HUES64 (cell line): ENCODE data around the gene SEL1L3.

Experiments
- H3K27ac ChIP-seq: 2 replicates; pipeline ENCODE4 v1.7.0; 2013; ENCODE audit warnings: low read depth, low read length, inconsistent platforms
- H3K27me3 ChIP-seq: 2 replicates; pipeline ENCODE4 v1.6.1; 2013; ENCODE audit warnings: mild to moderate bottlenecking, low read length; ENCODE audit not compliant: insufficient read depth
- H3K36me3 ChIP-seq: 2 replicates; pipeline ENCODE4 v1.6.1; 2013; ENCODE audit warnings: mild to moderate bottlenecking, low read length; ENCODE audit not compliant: insufficient read depth
- H3K4me1 ChIP-seq: 2 replicates; pipeline ENCODE4 v1.6.1; 2013; ENCODE audit warnings: mild to moderate bottlenecking, low read length, moderate library complexity; ENCODE audit not compliant: insufficient read depth
- H3K4me3 ChIP-seq: 2 replicates; pipeline ENCODE4 v1.5.1; 2013; ENCODE audit warnings: mild to moderate bottlenecking, low read length, moderate library complexity
- H3K9ac ChIP-seq: 2 replicates; pipeline ENCODE4 v1.6.1; 2013; ENCODE audit warnings: mild to moderate bottlenecking, low read depth, low read length
- H3K9me3 ChIP-seq: 2 replicates; pipeline ENCODE4 v1.6.1; 2013; ENCODE audit warnings: low read depth, low read length; ENCODE audit not compliant: insufficient read depth
- WGBS: fragments of 150-250, 120-280 bp; methylation state at CpG from one replicate; pipeline ENCODE4 v1.1.7; 2013; ENCODE audit warnings: missing lambda C conversion rate; 5-methylcytosine and 5-hydroxymethylcytosine counted together

SEL1L3 gene

GRCh38 chr4:25845841-25846653, 16.7 kb downstream of the SEL1L3 start:
- 81% methylated on average over 12 of the region's 12 CpGs for WGBS
- Histone ChIP-seq H3K9ac (no peak overlapping the region), H3K27ac (no peak overlapping the region), H3K4me3 (no peak overlapping the region), H3K27me3 (no peaks in the 10 kb centered on the region), H3K36me3 (peaks cover 7% of the 10 kb centered on the region; the same call in 1 of the 2 replicates), H3K9me3 (peaks cover 3% of the 10 kb centered on the region; the same call in 1 of the 2 replicates), H3K4me1 (peaks cover 12% of the 10 kb centered on the region; the same call in 1 of the 2 replicates)

GRCh38 chr4:25844961-25845712, 17.7 kb downstream of the SEL1L3 start:
- WGBS = 96% methylated on average over 3 of the region's 4 CpGs
- no peak overlapping the region for H3K27ac ChIP-seq

GRCh38 chr4:25843340-25844097, 19.3 kb downstream of the SEL1L3 start:
- Histone ChIP-seq H3K9me3 (no peaks in the 10 kb centered on the region), H3K9ac (no peak overlapping the region), H3K4me1 (peaks cover 24% of the 10 kb centered on the region; the same call in 1 of the 2 replicates), H3K27ac (no peak overlapping the region), H3K36me3 (peaks cover 7% of the 10 kb centered on the region; the same call in 1 of the 2 replicates), H3K27me3 (no peaks in the 10 kb centered on the region), H3K4me3 (no peak overlapping the region)
- 92% methylated on average over 22 of the region's 22 CpGs for WGBS

More at GRCh38 chr4:25844961-25845712, 17.7 kb downstream of the SEL1L3 start:
- Histone ChIP-seq H3K36me3 (peaks cover 7% of the 10 kb centered on the region; the same call in 1 of the 2 replicates), H3K9me3 (peaks cover 3% of the 10 kb centered on the region; the same call in 1 of the 2 replicates), H3K27me3 (no peaks in the 10 kb centered on the region), H3K9ac (no peak overlapping the region), H3K4me1 (peaks cover 12% of the 10 kb centered on the region; the same call in 1 of the 2 replicates), H3K4me3 (no peak overlapping the region)

GRCh38 chr4:25842229-25842845, 20.5 kb downstream of the SEL1L3 start:
- Histone ChIP-seq H3K4me1 (peaks cover 24% of the 10 kb centered on the region; the same call in 1 of the 2 replicates), H3K4me3 (no peak overlapping the region), H3K9ac (no peak overlapping the region), H3K27me3 (no peaks in the 10 kb centered on the region), H3K9me3 (no peaks in the 10 kb centered on the region), H3K36me3 (peaks cover 4% of the 10 kb centered on the region; the same call in 1 of the 2 replicates), H3K27ac (no peak overlapping the region)
- WGBS = 69% methylated on average over 5 of the region's 5 CpGs

GRCh38 chr4:25839687-25840086, 23.1 kb downstream of the SEL1L3 start:
- peaks cover 20% of the 10 kb centered on the region; the same call in 1 of the 2 replicates for H3K4me1 ChIP-seq
- no peaks in the 10 kb centered on the region; the same call in 1 of the 2 replicates for H3K36me3 ChIP-seq
- 95% methylated on average over 12 of the region's 12 CpGs for WGBS
- H3K27me3 ChIP-seq = no peaks in the 10 kb centered on the region
- H3K4me3 ChIP-seq = no peak overlapping the region
- no peaks in the 10 kb centered on the region for H3K9me3 ChIP-seq
- no peak overlapping the region for H3K9ac ChIP-seq
- no peak overlapping the region for H3K27ac ChIP-seq

GRCh38 chr4:25839233-25839632, 23.6 kb downstream of the SEL1L3 start:
- no peaks in the 10 kb centered on the region; the same call in 1 of the 2 replicates for H3K36me3 ChIP-seq
- WGBS = 90% methylated on average over 7 of the region's 8 CpGs

GRCh38 chr4:25838526-25838925, 24.3 kb downstream of the SEL1L3 start:
- H3K4me3 ChIP-seq = no peak overlapping the region
- no peak overlapping the region for H3K27ac ChIP-seq
- H3K36me3 ChIP-seq = no peaks in the 10 kb centered on the region; the same call in 1 of the 2 replicates
- no peaks in the 10 kb centered on the region for H3K27me3 ChIP-seq
- H3K9me3 ChIP-seq = no peaks in the 10 kb centered on the region
- peaks cover 21% of the 10 kb centered on the region for H3K4me1 ChIP-seq
- WGBS = 53% methylated on average over 8 of the region's 8 CpGs
- H3K9ac ChIP-seq = no peak overlapping the region

More at GRCh38 chr4:25839233-25839632, 23.6 kb downstream of the SEL1L3 start:
- Histone ChIP-seq H3K27ac (no peak overlapping the region), H3K27me3 (no peaks in the 10 kb centered on the region), H3K9me3 (no peaks in the 10 kb centered on the region), H3K4me3 (no peak overlapping the region), H3K4me1 (peaks cover 19% of the 10 kb centered on the region; the same call in 1 of the 2 replicates), H3K9ac (no peak overlapping the region)

GRCh38 chr4:25837107-25837506, 25.7 kb downstream of the SEL1L3 start:
- Histone ChIP-seq H3K9ac (no peak overlapping the region), H3K9me3 (no peaks in the 10 kb centered on the region), H3K4me1 (peaks cover 19% of the 10 kb centered on the region), H3K27ac (no peak overlapping the region), H3K4me3 (no peak overlapping the region), H3K36me3 (peaks cover 12% of the 10 kb centered on the region), H3K27me3 (no peaks in the 10 kb centered on the region)
- WGBS = 84% methylated on average over 4 of the region's 4 CpGs

GRCh38 chr4:25835384-25835783, 27.4 kb downstream of the SEL1L3 start:
- H3K27ac ChIP-seq = no peak overlapping the region
- H3K36me3 ChIP-seq = peaks cover 23% of the 10 kb centered on the region
- H3K4me1 ChIP-seq = peaks cover 19% of the 10 kb centered on the region
- no peaks in the 10 kb centered on the region for H3K27me3 ChIP-seq
- H3K9ac ChIP-seq = no peak overlapping the region
- no peak overlapping the region for H3K4me3 ChIP-seq
- WGBS = 92% methylated on average over 1 of the region's 1 CpG
- H3K9me3 ChIP-seq = no peaks in the 10 kb centered on the region

- no peak overlapping the region for H3K4me3 ChIP-seq
- peaks cover 31% of the 10 kb centered on the region for H3K36me3 ChIP-seq
- H3K4me1 ChIP-seq = peaks cover 17% of the 10 kb centered on the region
- H3K27ac ChIP-seq = no peak overlapping the region
- 96% methylated on average over 5 of the region's 5 CpGs for WGBS
- H3K9ac ChIP-seq = no peak overlapping the region
- no peaks in the 10 kb centered on the region for H3K9me3 ChIP-seq
- no peaks in the 10 kb centered on the region for H3K27me3 ChIP-seq
These were observed 28.2 kb downstream of the SEL1L3 start for GRCh38 chr4:25834411-25835107.
